Keratinocyte (primary cell): ENCODE results near the gene TMA7.

Experiments used
- EZH2 ChIP-seq: IDR thresholded peaks from one replicate; pipeline ENCODE4 v1.6.1; 2012; ENCODE audit warnings: inconsistent platforms, mild to moderate bottlenecking, low read length, moderate library complexity
- TF ChIP-seq, protein P1 (sequence below), 3 experiments: IDR thresholded peaks in 1 of 3; conservative IDR thresholded peaks in 1 of 3; optimal IDR thresholded peaks in 1 of 3; 2 replicates in 2 of 3; 3 replicates in 1 of 3; pipeline versions ENCODE3 to v1.5.1; 2011; ENCODE audit warnings: low read length in 3 of 3, mild to moderate bottlenecking in 3 of 3, moderate library complexity in 2 of 3, control low read depth in 1 of 3, inconsistent platforms in 1 of 3; ENCODE audit not compliant: insufficient read depth in 2 of 3; ENCODE audit errors: extremely low read depth in 1 of 3

DNA sequence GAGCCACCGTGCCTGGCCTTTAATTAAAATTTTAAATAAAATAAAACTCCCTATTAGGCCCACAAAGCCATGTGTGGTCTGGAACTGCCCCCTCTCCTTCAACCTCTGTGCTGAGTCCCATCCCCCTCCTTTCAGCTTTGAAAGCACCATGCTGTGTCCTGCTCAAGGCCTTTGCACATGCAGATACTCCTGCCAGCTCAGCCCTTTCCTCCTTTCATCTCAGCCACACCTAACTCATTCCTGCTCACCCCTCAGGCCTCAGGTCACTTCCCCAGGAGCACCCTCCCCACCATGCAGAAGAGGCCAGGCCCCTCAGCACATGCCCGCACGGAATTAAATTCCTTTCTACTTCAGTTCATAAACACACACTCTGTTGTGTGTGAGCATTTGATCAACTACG is 34.6 kb downstream of the TMA7 start:
- TF ChIP-seq, protein P1, sequence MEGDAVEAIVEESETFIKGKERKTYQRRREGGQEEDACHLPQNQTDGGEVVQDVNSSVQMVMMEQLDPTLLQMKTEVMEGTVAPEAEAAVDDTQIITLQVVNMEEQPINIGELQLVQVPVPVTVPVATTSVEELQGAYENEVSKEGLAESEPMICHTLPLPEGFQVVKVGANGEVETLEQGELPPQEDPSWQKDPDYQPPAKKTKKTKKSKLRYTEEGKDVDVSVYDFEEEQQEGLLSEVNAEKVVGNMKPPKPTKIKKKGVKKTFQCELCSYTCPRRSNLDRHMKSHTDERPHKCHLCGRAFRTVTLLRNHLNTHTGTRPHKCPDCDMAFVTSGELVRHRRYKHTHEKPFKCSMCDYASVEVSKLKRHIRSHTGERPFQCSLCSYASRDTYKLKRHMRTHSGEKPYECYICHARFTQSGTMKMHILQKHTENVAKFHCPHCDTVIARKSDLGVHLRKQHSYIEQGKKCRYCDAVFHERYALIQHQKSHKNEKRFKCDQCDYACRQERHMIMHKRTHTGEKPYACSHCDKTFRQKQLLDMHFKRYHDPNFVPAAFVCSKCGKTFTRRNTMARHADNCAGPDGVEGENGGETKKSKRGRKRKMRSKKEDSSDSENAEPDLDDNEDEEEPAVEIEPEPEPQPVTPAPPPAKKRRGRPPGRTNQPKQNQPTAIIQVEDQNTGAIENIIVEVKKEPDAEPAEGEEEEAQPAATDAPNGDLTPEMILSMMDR (optimal IDR thresholded peaks at IDR 0.05 in 1 of 3, IDR thresholded peaks at IDR 0.05 in 1 of 3, conservative IDR thresholded peaks at IDR 0.05 in 1 of 3; ENCODE audit: extremely low read depth in 1 of 3, insufficient read depth in 2 of 3, low read length in 3 of 3) = no peak
- TF ChIP-seq EZH2 = no peak
